HG03139 (cell line): ENCODE data around the gene C16orf78.
"Not testable (repeated sequence)": the region's sequence is repeated elsewhere in the genome, so short reads cannot be mapped to it uniquely, and the experiment has no call there.

Source experiments
- ATAC-seq: cut with Tn5 transposase; IDR thresholded peaks from one replicate; pipeline ENCODE4 v1.9.1; 2021; ENCODE audit not compliant: unreplicated experiment

The C16orf78 gene

DNA sequence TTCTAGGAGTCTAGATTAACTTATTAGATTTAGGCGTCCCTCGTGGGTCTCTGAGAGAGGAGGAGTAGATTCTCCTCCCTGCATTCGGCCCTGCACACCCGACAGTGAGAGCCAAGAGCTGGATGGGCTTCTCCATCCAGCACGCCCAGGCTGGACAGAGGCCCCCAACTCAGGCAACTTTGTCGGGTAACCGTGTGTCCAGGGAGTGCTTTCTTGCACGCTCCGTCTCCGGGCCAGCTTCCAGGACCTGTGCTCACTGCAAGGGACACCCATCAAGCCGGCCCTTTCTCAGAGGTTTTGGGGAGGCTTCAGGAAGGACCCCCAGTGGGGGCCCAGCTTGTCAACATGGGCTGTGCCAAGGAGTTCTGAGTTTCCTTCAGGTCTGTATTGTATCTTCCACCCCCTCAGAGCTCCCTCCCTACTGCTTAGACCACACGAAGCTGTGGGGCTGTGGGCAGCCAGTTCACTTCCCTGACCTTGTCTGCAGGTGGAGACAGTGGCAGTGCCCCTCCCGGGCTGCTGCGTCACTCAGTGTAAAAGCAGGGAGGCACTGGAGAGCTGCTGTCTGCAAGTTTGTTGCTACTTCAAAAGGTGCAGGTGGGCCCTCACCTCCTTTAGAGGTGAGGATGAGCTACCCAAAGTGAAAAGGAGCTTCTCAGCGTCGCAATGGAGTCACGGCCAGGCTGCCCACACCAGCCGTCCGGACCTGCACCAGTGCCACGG, 24.0 kb upstream of the C16orf78 start:
- no peak for ATAC-seq

DNA sequence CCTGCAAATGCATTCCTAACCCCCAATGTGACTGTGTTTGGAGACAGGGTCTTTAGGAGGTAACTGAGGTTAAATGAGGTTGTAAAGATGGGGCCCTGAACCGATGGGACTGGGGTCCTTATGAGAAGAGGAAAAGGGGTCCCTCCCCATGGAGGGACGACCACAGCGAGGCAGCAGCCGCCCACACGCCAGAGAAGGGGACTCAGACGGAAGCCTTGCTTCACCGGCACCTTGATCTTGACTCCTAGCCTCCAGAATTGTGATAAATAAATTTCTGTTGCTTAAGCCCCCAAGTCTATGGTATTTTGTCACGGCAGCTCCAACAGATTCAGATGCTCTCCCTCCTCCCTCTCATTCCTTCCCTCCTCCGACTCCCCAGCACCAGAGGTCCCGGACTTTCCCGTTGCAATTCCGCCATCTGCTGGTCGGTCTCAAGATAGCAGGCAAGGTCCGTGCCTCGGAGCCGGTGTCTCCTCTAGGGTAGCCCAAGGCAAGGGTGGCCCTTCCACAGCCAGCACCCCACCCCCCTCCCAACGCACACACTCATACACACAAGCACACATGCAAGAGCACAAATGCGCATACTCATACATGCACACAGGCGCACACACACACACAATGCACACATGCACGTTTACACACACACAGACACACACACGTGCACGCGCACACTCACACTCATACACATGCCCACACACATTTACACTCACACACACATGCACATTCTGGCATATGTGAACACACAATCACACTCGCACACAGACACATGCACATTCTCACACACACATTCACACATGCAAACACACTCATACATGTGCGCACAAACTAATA, 23.1 kb upstream of the C16orf78 start:
- no peak for ATAC-seq

DNA sequence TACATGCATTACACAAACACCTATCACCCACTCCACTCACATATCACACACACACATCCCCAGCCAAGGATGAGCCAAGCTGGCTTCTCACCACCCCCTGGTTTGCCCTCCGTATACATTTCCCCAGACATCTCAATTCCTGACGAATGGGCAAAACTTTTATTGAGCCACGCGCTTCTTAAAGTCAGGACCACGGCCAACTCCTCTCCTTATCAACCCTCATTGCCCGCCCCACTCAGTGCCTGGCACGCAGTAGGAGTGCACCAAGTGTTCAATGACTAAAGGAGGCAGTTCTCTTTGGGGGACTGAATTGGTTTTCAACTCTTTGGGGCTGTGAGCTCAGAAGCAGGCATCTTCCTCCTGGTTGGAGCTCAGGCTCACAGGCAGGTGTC, 22.5 kb upstream of the C16orf78 start:
- ATAC-seq: no peak

DNA sequence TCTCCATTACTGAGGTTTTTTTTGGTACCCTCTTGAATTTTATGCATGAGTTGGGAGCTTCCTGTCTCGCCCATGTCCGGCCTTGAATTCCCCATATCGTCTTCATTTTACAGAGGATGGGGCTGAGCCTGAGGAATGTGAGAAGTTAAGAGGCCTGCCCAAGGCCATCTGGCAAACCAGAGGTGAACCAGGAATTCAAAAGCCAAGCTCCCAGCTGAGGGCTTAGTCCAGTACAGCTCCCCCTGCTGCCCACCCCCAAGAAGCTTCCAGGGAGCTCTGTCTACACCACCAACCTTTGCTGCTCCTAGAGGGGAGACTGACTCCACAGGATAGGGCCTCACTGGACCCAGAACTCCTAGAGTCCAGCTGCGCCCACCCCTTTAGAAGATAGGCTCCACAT, 20.7 kb upstream of the C16orf78 start:
- no peak for ATAC-seq

DNA sequence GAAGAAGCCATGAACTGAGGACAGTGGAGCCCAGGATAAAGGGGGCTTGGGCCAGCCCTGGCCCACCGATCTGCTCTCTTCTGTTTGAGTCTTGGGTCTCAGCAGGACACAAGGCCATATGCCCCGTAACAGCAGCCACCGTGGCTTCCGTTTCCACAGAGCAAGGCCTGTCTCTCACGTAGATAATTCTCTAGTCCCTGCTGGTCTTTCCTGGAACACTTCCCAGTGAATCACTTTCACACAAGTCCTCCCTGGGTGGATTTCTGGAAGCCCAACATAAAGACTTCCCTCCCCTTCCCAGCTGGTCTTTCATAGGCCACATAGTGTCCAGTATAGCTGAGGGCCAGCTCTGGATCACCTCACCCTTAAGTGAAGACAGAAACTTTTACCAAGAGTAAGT, 19.9 kb upstream of the C16orf78 start:
- no peak for ATAC-seq

DNA sequence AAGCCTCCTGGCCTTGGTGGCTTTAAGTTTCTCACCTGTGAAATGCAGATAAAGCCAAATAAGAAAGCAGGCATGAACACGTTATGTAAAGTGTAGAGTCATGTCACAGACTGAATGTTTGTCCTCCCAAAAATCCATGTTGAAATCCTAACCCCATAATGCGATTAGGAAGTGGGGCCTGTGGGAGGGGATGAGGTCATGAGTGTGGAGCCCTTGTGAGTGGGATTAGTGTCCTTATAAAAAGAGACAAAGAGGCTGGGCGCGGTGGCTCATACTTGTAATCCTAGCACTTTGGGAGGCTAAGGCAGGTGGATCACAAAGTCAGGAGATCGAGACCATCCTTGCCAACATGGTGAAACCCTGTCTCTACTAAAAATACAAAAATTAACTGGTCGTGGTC, 19.5 kb upstream of the C16orf78 start:
- no peak for ATAC-seq

DNA sequence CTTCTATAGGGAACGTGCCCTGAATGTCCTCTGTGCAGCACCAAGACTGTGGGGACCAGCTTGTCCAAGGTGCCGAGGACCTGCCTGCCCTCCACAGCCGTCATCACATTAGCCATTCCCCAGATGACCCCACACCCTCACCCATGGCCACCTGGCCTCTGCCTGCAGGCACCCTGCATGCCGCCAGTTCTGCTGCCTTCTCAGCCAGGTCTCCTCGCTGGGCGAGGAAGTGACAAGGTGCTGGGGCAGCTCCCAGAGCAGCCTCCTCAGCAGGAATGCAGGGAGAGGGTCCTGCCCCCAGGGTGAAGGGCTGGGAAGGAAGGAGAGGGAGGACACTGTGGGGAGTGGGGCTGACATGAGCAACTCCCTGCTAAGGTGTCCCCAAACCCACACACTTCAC, 18.6 kb upstream of the C16orf78 start:
- no peak for ATAC-seq

DNA sequence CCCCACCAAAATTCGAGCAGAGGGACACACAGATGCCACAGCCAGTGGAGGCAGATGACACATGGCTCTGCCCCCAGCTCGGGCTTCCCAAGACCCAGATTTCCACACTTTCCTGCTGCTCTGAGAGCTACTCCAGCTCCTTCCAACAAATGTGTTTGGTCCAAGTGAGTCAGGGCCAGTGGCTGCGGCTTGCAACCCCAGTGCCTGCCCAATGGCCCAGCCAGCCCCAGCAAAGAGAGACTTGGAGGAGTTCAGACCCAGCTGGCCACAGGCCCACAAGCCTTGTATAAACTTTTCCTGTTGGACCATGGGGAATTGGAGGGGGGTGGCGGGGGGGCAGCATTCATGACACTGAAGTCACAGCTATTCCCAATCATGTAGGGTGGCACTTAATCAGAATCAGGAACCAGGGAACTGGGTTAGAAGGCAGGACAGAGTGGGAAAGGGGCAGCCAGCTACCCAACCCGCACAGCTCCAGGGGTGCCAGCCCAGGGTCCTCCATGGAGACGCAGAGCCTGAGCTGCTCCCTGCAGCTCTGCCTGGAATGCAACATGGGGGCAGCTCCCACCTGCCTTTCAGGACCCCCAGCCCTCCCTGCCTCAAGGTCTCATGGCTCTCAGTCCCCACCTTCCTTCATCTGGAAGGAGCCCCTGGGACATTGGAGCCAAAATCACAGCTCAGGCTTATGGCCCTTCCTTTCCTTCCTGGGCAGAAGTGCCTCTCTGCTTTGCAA, 17.5 kb upstream of the C16orf78 start:
- ATAC-seq: no peak

DNA sequence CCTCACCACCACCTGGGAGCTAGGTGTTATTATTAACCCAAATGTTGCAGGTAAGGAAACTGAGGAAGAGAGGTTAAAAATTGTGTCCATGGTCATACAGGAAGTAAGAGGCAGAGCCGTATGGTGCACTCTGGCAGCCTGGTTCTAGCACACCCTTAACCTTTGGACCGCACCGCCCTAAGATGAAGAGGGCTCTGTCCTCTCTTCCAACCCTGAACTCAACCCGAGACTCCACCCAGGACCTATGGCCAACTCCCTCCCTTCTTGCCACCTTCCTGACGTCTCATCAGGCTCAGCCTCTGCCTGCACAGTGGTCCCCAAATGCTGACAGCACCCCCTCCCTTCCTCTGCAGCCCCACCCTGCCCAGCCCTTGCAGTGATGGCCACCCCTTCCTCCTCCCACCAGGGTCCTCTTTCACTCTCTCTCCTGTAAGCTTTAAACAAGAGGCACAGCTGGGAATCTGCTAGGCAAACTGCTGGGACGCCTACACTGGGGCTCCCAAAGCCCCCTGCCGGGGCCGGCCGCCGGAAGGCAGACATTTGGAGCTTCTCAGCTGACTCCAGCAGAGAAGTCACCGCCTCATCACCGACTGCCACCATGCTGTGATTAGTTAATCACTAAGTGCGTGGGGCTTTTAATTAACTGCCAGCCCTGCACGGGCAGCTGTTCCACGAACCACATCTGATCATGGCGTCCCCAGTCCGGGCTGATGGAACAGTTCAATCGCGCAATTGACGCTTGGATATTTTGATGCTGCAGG, 16.7 kb upstream of the C16orf78 start:
- no peak for ATAC-seq

DNA sequence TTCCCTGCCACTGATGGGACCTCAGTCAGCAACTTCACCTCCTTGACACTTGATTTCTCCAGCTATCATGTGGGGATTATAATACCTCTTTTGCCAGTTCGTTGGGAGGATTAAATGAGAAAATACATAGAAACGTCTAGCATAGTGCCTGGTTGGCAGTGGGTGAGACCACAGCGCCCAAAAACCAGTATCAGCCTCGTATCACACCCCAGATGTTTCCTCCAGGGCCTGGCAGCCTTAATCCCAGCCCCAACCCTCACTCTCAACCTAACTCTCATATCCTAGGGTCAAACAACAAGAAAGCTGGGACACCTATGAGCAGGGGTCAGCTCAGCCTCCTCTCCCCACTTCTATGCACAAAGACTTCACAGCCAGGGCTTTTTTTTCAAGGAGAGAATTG, 14.0 kb upstream of the C16orf78 start:
- ATAC-seq: no peak

DNA sequence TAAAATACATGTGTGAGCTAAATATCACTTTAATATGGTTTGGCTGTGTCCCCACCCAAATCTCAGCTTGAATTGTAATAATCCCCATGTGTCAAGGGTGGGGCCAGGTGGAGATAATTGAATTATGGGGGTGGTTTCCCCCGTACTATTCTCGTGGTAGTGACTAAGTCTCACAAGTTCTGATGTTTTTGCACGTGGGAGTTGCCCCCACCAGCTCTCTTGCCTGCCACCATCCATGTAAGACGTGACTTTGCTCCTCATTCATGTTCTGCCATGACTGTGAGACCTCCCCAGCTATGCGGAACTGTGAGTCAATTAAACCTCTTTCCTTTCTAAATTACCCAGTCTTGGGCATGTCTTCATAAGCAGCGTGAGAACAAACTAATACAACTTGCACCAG, 11.9 kb upstream of the C16orf78 start:
- ATAC-seq: not testable (repeated sequence)

DNA sequence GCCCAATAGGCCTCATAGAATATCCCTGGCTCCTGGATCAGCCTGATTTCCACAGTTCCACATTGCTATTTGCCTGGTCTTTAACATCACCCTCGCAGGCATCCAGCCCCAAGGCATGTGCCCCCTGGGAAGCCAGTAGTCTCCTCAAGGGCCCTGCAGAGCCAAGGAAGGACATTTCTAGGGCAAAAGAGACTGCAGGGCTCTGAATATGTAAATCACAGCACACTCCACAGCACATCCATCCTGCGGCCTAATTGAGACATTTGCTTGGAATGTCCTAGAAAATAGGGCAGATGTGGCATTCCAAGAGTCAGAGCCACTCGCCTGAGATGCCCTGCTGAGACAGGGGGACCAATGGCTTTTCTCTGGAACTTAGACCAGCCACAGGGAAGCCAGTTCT, 11.4 kb upstream of the C16orf78 start:
- no peak for ATAC-seq

DNA sequence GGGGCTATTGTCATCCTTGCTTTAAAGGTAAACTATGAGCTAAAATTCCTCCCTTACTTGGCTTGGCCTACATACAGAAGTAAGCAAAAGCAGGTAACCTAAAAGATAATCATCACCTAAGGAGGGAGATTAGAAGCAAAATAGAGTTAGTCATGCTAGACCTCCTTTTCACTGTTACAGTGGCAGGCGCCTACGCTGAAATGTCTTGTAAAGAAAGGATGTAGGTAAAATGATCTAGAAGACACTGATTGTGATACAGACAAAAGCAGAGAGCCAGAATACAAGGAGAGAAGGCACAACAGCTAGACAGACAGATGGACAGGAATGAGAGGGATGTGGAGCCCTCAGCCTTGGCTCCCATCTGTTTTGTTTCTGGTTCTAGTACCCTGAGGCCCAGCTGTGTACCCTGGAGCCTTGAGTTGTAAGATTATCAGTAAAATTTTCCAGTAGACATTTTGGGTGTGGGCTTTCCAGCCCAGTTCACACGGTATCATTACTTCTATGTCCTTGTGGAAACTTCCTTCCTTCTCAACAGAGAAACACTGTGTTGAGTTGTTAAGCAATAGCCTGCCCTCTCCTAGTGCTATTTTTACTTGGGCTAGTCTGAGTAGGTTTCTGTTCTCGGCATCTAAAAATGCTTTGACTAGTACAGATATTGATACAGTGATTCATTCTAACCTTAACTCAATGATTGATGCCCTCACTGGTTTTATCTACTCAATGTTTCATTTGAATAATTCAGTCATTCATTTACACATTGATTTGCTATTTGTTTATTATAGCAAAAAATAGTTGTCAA, 7.7 kb upstream of the C16orf78 start:
- peak; percentile 83 for ATAC-seq

DNA sequence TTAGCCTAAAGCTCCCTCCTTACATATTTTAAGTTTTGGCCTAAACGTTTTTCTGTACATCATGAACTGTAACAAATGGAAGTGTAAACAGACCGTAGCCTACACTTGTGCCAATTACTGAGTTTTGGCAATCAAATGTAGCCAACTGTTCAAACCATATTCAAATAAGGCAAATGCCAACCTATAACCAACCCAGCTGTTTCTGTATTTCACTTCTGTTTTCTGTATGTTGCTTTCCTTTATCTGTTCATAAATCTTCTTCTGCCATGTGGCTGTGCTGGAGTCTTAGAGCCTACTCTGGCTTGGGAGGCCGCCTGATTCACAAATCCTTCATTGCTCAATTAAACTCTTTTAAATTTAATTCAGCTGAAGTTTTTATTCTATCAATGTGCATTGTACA, 6.9 kb upstream of the C16orf78 start:
- ATAC-seq: peak; percentile 45

DNA sequence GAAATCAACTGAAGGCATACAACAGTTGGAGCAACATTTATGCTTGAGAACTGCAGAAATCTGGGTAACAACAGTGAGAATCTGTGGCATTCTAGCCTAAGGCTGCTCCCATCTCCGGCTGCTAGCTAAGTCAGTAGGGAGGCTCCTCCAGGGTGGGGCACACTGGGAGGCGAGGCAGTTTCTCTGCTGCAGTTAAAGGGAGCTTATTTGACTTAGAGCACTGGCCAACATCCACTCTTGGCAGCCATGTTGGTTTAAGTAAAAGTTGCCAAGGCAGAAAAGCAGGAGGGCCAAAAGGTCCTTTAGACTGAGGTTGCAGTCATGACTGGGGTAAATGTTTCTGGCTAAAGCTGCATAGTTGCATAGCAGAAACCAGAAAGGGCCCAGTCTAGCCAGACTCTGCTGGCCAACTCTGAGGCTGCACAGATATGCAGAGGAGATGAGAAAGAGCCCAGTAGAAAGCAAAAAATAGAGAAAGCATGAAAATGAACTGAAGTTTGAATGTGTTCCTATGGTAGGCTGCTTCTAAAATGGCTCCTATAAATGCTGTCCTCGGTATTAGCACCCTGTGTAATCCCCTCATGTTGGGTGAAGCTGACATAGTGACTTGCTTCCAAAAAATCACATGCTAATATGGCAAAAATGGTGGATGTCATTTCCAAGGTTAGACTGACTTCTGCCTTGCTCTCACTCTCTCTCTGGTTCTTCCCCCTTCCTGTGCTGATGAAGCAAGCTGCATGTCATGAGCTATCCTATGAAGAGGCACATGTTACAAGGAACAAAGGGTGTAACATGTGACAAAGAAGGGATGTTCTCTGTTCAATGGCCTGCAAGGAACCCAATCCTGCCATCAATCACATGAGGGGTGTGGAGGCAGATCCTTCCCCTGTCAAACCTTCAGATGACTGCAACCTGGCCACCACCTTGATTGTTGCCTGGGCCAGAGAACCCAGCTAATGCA, 3.7 kb upstream of the C16orf78 start:
- no peak for ATAC-seq

DNA sequence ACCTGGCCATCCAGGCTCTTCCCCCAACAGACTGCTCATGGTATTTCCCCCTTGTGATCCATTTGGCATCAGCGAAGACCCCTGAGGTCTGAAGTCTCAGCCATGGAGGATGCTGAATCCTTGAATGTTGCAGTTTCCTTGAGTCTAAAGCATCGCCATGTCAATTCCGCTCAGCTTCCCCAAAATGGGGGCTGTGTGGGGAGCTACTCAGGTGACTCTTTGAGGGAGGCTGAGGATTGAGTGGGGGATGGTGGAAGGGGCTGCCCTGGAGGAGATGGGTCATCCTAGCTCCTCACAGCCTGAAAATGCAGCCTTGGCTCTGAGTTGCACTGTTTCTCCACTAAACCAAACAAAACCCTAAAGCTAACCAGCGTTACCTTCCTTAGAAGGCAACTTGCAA, 2.6 kb downstream of the C16orf78 start:
- ATAC-seq: no peak

DNA sequence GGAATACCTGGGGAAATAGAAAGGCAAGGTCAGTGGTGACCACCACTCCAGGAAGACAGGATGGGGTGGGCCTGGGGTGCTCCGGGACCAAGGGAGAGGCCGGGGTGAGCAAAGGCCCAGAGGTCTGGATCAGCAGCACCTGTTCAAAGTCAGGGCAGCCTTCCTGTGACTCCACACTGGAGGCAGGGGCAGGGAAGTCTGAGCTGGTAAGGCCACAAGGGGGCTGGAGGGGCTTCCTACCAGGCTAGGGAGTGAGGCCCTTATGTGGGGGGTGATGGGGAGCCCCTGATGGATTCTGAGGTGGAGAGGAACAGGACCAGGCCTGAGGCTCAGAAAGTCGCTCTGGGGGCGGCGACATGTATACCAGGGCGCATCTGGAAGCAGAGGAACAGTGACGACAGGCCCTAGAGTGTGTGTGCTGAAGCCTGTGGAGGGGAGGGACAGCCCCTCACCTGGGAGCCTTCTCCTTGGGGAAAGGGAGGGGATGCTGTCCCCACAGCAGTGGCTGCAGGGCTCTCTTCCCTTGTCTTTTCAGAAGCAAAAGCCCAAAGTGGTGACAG, 3.7 kb downstream of the C16orf78 start:
- no peak for ATAC-seq

DNA sequence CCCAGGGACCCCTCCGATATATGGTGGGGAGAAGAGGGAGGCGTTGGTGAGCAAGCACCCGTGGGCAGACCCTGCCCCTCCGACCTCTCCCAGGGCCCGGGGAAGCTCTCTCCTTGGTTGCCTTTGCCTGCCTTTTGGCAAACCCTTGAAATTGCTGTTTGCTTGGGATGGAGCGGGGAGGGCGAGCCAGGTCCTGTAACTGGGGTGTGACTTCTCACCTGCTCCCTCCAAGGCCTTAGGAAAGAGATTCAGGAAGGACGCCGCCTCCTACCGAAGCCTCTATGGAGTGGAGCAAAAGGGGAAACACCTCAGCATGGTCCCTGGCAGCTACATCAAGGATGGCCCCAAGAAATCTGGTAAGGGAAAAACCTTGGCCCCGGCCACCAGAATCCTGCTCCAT, 4.6 kb downstream of the C16orf78 start:
- no peak for ATAC-seq

DNA sequence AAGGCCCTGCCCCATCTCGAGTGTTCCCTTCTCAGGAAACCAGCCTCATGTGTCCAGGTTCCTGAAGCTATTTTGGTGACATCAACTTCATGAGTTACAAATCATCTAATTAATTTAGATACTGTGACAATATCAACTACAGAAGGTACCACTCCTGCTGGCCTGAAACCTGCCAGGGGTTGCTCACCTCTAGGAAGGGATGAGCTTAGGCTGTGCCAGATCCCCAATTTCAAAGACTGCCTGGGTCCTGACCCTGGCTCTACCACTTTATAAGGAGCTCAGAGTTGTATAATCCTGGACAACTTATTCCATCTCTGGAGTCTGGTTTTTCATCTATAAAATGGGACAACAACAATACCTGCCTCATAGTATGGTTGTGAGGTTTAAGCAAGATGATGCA, 5.2 kb downstream of the C16orf78 start:
- ATAC-seq: no peak
